Stomach (tissue), 9 donors: ENCODE data around the gene ABHD2. TPM values are rescaled to one million over a fixed set of nuclear protein-coding genes. Genes with fewer than 3 reads are reported as not detected.

ENCODE experiments used
- DNase-seq, 2 donors: peaks; one replicate each; pipeline versions ENCODE4 v3.0.0 to v3.0.0-alpha.2; 2013 to 2019
- H3K27ac ChIP-seq, 5 donors: fragments of 200-600 bp in 4 of 5; sonication (generic) in 4 of 5; one replicate each; pipeline ENCODE4 v1.5.1; 2013 to 2019; ENCODE audit warnings: mild to moderate bottlenecking in 1 of 5, moderate library complexity in 1 of 5
- H3K27me3 ChIP-seq, 3 donors: fragments of 200-600 bp; sonication (generic); one replicate each; pipeline ENCODE4 v1.5.1; 2017 to 2019; ENCODE audit warnings: mixed run types in 1 of 3
- H3K36me3 ChIP-seq, 4 donors: fragments of 200-600 bp; sonication (generic); 1 replicate in 3 of 4; 2 replicates in 1 of 4; pipeline ENCODE4 v1.5.1; 2016 to 2019
- H3K4me1 ChIP-seq, 4 donors: fragments of 200-600 bp; sonication (generic); one replicate each; pipeline ENCODE4 v1.5.1; 2016 to 2019
- H3K4me3 ChIP-seq, 4 donors: fragments of 200-600 bp; sonication (generic) in 3 of 4; one replicate each; pipeline ENCODE4 v1.5.1; 2016 to 2019; ENCODE audit warnings: mild to moderate bottlenecking in 1 of 4
- H3K9me3 ChIP-seq, 4 donors: fragments of 200-600 bp; sonication (generic); one replicate each; pipeline ENCODE4 v1.5.1; 2016 to 2019
- EP300 ChIP-seq: sonication (generic); formaldehyde crosslinking; IDR thresholded peaks from one replicate; pipeline ENCODE4 v1.6.1; 2017; ENCODE audit warnings: antibody characterized with exemption
- POLR2A ChIP-seq, 4 donors: fragments of 450-650 bp; IDR thresholded peaks; one replicate each; pipeline ENCODE4 v1.6.1; 2016; ENCODE audit warnings: antibody characterized with exemption in 4 of 4, control low read depth in 2 of 4, mild to moderate bottlenecking in 1 of 4, moderate library complexity in 1 of 4
- POLR2AphosphoS5 ChIP-seq, 3 donors: sonication (generic); formaldehyde crosslinking; IDR thresholded peaks; one replicate each; pipeline ENCODE4 v1.6.1; 2016; ENCODE audit warnings: antibody characterized with exemption in 3 of 3
- WGBS, 5 donors: extraction: QIAGEN DNeasy Blood & Tissue Kit in 3 of 5; methylation state at CpG; one replicate each; pipeline versions ENCODE4 v1.1.5 to v1.1.7; 2013 to 2018; 5-methylcytosine and 5-hydroxymethylcytosine counted together
- intact Hi-C: fragments of 100-400 bp; cut with DNase I; formaldehyde crosslinking; loops from one replicate; pipeline ENCODE4 v1.15.1; 2023; ENCODE audit warnings: low total_unique reads
- polyA plus RNA-seq, 3 donors: library from polyadenylated mRNA; stranded (reverse); fragments of 200-250 nt; gene quantifications; one replicate each; pipeline ENCODE4 v1.2.3, GENCODE V29; 2013
- total RNA-seq, 5 donors: library from RNA; depleted of rRNA; stranded (reverse); fragments of >200 nt; gene quantifications; one replicate each; pipeline versions ENCODE4 v1.1.0 to v1.2.3, GENCODE V29; 2014 to 2016
- TF ChIP-seq, protein P1 (sequence below), 7 experiments: fragments of 450-650 bp in 4 of 7; fragments of 200-600 bp in 3 of 7; sonication (generic) in 3 of 7; IDR thresholded peaks; one replicate each; pipeline ENCODE4 v1.5.1; 2016 to 2019; ENCODE audit warnings: antibody characterized with exemption in 7 of 7, control low read depth in 2 of 7, mild to moderate bottlenecking in 1 of 7
- donor health status: healthy with polysubstance abuse.
- donor health status: Bipolar disorder and iron deficiency.
- donor health status: healthy.

ABHD2 gene
- total and polyA plus RNA-seq, 8 donors = 5.1 to 192 (median 70.3) TPM

DNA sequence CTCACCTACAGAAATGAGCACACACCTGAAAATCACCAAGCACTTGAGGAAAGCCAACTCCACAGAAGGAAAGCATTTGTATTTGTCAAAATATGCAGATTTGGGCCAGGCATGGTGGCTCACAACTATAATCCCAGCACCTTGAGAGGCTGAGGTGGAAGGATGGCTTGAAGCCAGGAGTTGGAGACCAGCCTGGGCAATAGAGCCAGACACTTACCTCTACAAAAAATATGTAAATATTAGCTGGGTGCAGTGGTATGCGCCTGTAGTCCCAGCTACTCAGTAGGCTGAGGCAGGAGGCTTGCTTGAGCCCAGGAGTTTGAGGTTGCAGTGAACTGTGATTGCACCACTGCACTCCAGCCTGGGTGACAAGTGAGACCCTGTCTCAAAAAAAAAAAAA lies 120.8 kb downstream of the ABHD2 start:
- WGBS, 5 donors = 30 to 71% (median 50%) methylated on average over 1 of the region's 1 CpG
- intact Hi-C loops = no loop called here
- Histone ChIP-seq H3K27ac (no peak overlapping the region), H3K36me3 (no peaks in the 10 kb centered on the region), H3K4me3 (no peak overlapping the region), H3K4me1 (peaks cover 0 to 13% (median 5%) of the 10 kb centered on the region in 4 donors), H3K27me3 (no peaks in the 10 kb centered on the region), H3K9me3 (no peaks in the 10 kb centered on the region)
- DNase-seq = no peak
- no peak for TF ChIP-seq POLR2A (IDR thresholded peaks at IDR 0.05)

DNA sequence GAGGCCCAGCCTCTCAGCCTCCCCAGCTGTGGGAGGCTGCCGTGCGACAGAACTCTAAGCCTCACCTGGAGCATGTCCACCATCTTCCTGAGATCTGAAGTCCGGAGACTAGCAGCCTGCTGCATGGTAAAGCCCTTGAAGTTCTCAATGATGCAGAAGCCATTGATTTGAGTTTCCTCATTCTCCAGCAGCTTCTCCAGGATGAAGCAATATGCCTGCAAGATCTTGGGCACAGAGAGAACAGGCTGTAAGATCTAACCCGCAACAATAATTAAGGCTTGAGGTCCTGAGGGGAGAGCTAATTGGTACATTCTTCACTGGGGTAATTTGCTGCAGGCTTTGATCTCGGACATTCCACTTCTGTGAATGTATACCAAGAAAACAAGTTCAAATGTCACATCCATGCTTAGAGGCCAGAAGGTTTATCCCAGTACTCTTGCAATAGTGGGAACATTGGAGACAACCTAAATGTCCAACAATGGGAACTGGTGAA lies 123.5 kb downstream of the ABHD2 start:
- Histone ChIP-seq H3K9me3 (no peaks in the 10 kb centered on the region), H3K36me3 (no peaks in the 10 kb centered on the region), H3K4me1 (peaks cover 0 to 7% (median 4%) of the 10 kb centered on the region in 4 donors), H3K27me3 (no peaks in the 10 kb centered on the region), H3K27ac (no peak overlapping the region), H3K4me3 (no peak overlapping the region)
- 77 to 89% (median 80%) methylated on average over 5 of the region's 5 CpGs for WGBS, 5 donors
- intact Hi-C loops = no loop called here
- no peak for DNase-seq
- TF ChIP-seq POLR2A (IDR thresholded peaks at IDR 0.05) = no peak
- no peak for TF ChIP-seq POLR2AphosphoS5 (IDR thresholded peaks at IDR 0.05)
- TF ChIP-seq, protein P1, sequence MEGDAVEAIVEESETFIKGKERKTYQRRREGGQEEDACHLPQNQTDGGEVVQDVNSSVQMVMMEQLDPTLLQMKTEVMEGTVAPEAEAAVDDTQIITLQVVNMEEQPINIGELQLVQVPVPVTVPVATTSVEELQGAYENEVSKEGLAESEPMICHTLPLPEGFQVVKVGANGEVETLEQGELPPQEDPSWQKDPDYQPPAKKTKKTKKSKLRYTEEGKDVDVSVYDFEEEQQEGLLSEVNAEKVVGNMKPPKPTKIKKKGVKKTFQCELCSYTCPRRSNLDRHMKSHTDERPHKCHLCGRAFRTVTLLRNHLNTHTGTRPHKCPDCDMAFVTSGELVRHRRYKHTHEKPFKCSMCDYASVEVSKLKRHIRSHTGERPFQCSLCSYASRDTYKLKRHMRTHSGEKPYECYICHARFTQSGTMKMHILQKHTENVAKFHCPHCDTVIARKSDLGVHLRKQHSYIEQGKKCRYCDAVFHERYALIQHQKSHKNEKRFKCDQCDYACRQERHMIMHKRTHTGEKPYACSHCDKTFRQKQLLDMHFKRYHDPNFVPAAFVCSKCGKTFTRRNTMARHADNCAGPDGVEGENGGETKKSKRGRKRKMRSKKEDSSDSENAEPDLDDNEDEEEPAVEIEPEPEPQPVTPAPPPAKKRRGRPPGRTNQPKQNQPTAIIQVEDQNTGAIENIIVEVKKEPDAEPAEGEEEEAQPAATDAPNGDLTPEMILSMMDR (IDR thresholded peaks at IDR 0.05) = no peak
- no peak for TF ChIP-seq EP300

DNA sequence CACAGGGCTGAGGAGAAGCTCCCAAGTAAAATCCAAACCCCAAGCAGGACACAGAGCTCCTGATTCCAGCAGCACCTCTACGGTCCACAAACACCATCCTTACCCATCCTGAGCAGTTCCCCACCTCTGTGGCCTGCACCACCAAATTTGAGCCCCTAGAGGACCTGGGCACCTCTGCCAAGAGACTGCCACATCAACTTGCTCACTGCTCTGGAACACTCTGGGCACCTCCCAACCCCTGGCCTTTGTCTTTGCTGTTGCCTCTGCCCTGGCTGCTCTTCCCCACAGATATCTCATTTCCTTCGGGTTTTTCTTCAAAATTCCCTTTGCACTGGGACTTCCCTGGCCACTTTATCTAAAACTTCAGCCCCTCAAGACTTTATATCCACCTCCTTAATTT lies 127.4 kb downstream of the ABHD2 start:
- H3K4me3 ChIP-seq = no peak overlapping the region
- no peaks in the 10 kb centered on the region for H3K9me3 ChIP-seq
- TF ChIP-seq POLR2A (IDR thresholded peaks at IDR 0.05) (no peak), POLR2AphosphoS5 (IDR thresholded peaks at IDR 0.05) (no peak), EP300 (no peak)
- no peaks in the 10 kb centered on the region for H3K36me3 ChIP-seq
- H3K27ac ChIP-seq = no peak overlapping the region
- no peak for DNase-seq
- H3K27me3 ChIP-seq = no peaks in the 10 kb centered on the region
- H3K4me1 ChIP-seq = no peaks in the 10 kb centered on the region
- WGBS, 5 donors = 68 to 86% (median 83%) methylated on average over 2 of the region's 2 CpGs
- intact Hi-C loops = no loop called here

DNA sequence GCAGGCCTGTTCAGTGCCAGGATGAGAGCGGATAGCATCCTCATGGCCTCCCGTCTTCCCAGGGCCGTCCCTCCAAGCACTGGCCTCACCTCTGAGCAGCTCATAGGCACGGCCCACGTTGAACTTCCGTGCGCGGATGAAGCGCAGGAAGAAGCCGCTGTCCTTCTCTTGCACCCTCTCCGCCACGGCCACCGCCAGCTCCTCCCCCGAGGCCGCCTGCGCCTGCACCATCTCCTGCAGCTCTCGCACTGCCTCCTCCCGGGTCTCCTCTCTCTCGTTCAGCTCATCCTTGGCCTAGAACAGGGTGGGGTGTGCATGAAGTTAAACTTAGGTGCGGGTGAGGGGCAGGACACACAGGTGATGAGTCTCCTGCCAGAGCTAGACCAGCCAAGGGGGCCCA lies 128.8 kb downstream of the ABHD2 start:
- TF ChIP-seq POLR2AphosphoS5 (IDR thresholded peaks at IDR 0.05) (no peak), EP300 (no peak), POLR2A (IDR thresholded peaks at IDR 0.05) (no peak)
- TF ChIP-seq, protein P1 (IDR thresholded peaks at IDR 0.05) = no peak
- no peak overlapping the region for H3K27ac ChIP-seq
- no peaks in the 10 kb centered on the region for H3K4me1 ChIP-seq
- DNase-seq = no peak
- intact Hi-C loops = no loop called here
- 85 to 90% (median 88%) methylated on average over 20 of the region's 20 CpGs for WGBS, 5 donors
- no peaks in the 10 kb centered on the region for H3K27me3 ChIP-seq
- no peaks in the 10 kb centered on the region for H3K9me3 ChIP-seq
- no peaks in the 10 kb centered on the region for H3K36me3 ChIP-seq
- H3K4me3 ChIP-seq = no peak overlapping the region

DNA sequence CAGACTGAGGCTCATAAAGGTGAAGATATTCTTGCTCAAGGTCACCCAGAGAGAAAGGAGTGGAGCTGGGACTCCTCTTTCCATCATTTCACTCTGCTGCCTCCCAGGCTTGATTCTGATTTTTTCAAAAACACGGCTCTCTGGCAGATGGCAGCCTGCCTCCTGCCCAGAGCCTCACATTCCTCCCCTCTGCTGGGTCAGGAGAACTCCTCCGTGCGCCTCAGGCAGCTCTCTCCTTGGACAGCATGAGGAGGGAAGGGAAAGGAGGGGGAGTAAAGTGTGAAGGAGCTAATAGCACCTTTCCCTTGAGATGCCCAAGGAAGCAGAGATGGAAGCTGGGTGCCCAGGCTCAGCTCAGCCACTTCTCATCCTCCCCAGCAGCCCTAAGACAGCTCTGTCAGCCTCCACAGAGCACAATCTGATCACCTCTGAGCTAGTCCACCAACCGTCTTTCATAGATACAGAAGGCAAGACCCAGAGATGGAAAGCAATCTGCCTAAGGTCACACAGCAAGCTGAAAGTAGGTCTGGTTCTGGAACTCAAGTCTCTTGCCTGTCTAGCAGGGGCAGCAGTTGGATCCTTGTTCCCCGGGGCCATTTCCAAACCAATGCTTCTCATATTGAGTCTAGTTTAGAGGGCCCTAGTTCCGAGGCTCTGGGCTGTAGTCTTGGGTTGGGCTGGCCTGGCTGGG lies 129.6 kb downstream of the ABHD2 start:
- 63 to 71% (median 66%) methylated on average over 6 of the region's 6 CpGs for WGBS, 5 donors
- Histone ChIP-seq H3K4me1 (no peaks in the 10 kb centered on the region), H3K9me3 (no peaks in the 10 kb centered on the region), H3K27me3 (no peaks in the 10 kb centered on the region), H3K4me3 (no peak overlapping the region), H3K27ac (no peak overlapping the region), H3K36me3 (no peaks in the 10 kb centered on the region)
- intact Hi-C loops = no loop called here
- TF ChIP-seq, protein P1 (IDR thresholded peaks at IDR 0.05) = no peak
- no peak for TF ChIP-seq POLR2AphosphoS5 (IDR thresholded peaks at IDR 0.05)
- DNase-seq = no peak
